Gastroesophageal sphincter (tissue), 4 donors: ENCODE results near the gene TTLL12. TPM values are rescaled to one million over a fixed set of nuclear protein-coding genes. Genes with fewer than 3 reads are reported as not detected.

Experiments used
- ATAC-seq: fragments of 150-250 bp; one replicate; pipeline ENCODE4 v1.9.1; 2016; ENCODE audit warnings: mild to moderate bottlenecking, moderate library complexity
- H3K27ac ChIP-seq, 4 donors: fragments of 200-600 bp; sonication (generic) in 3 of 4; 1 replicate in 3 of 4; 2 replicates in 1 of 4; pipeline ENCODE4 v1.5.1; 2016 to 2019
- H3K27me3 ChIP-seq: fragments of 200-600 bp; sonication (generic); one replicate; pipeline ENCODE4 v1.5.1; 2019
- H3K36me3 ChIP-seq, 2 donors: fragments of 200-600 bp; sonication (generic); one replicate each; pipeline ENCODE4 v1.5.1; 2019; ENCODE audit warnings: control low read depth in 1 of 2
- H3K4me1 ChIP-seq, 3 donors: fragments of 200-600 bp; sonication (generic); 1 replicate in 2 of 3; 2 replicates in 1 of 3; pipeline ENCODE4 v1.5.1; 2016 to 2019; ENCODE audit warnings: control low read depth in 2 of 3
- H3K4me3 ChIP-seq, 2 donors: fragments of 200-600 bp; sonication (generic); one replicate each; pipeline ENCODE4 v1.5.1; 2019; ENCODE audit warnings: mild to moderate bottlenecking in 1 of 2, moderate library complexity in 1 of 2
- H3K9me3 ChIP-seq, 3 donors: fragments of 200-600 bp; sonication (generic); one replicate each; pipeline ENCODE4 v1.5.1; 2017 to 2019; ENCODE audit warnings: control low read depth in 2 of 3
- CTCF ChIP-seq, 4 experiments: fragments of 200-600 bp in 2 of 4; fragments of 450-650 bp in 2 of 4; sonication (generic) in 1 of 4; IDR thresholded peaks; one replicate each; pipeline ENCODE4 v1.5.1; 2017 to 2019; ENCODE audit warnings: antibody characterized with exemption in 4 of 4, mild to moderate bottlenecking in 2 of 4, moderate library complexity in 2 of 4
- EP300 ChIP-seq: sonication (generic); formaldehyde crosslinking; IDR thresholded peaks from one replicate; pipeline ENCODE4 v1.6.1; 2017; ENCODE audit warnings: antibody characterized with exemption, mild to moderate bottlenecking
- POLR2A ChIP-seq, 2 donors: fragments of 450-650 bp; IDR thresholded peaks; one replicate each; pipeline ENCODE4 v1.6.1; 2017; ENCODE audit warnings: antibody characterized with exemption in 2 of 2, mild to moderate bottlenecking in 2 of 2, moderate library complexity in 1 of 2
- POLR2AphosphoS5 ChIP-seq: sonication (generic); formaldehyde crosslinking; IDR thresholded peaks from one replicate; pipeline ENCODE4 v1.6.1; 2017; ENCODE audit warnings: antibody characterized with exemption
- WGBS, 2 donors: methylation state at CpG; one replicate each; pipeline ENCODE4 v1.1.5; 2018; ENCODE audit warnings: low coverage in 1 of 2; 5-methylcytosine and 5-hydroxymethylcytosine counted together
- total RNA-seq, 4 donors: library from RNA; depleted of rRNA; stranded (reverse); fragments of >200 nt; gene quantifications; one replicate each; pipeline ENCODE4 v1.1.0, GENCODE V29; 2016

The TTLL12 gene
- total RNA-seq, 4 donors from 2014 or later, result 20.8 to 34.5 (median 23.4) TPM

GRCh38 chr22:43128116-43128515 is 58.8 kb downstream of the TTLL12 start:
- TF ChIP-seq POLR2A (IDR thresholded peaks at IDR 0.05) (no peak), CTCF (IDR thresholded peaks at IDR 0.05) (peak in 1 of 4 experiments; percentile 5)
- H3K36me3 ChIP-seq, result peaks cover 0 to 27% of the 10 kb centered on the region in 2 donors
- 47% methylated on average over 3 of the region's 13 CpGs; no CpG with 5 or more reads in 1 of the 2 donors for WGBS, 2 donors

GRCh38 chr22:43127166-43127908 is 59.6 kb downstream of the TTLL12 start:
- no peak for TF ChIP-seq POLR2A (IDR thresholded peaks at IDR 0.05)
- TF ChIP-seq POLR2AphosphoS5, result no peak
- Histone ChIP-seq H3K27ac (no peak overlapping the region), H3K27me3 (peaks cover 8% of the 10 kb centered on the region), H3K9me3 (no peaks in the 10 kb centered on the region), H3K4me3 (no peak overlapping the region), H3K4me1 (peaks cover 0 to 13% (median 0%) of the 10 kb centered on the region in 3 donors), H3K36me3 (peaks cover 0 to 19% of the 10 kb centered on the region in 2 donors)
- 94% methylated on average over 3 of the region's 17 CpGs; no CpG with 5 or more reads in 1 of the 2 donors for WGBS, 2 donors
- ATAC-seq, result no peak

More at GRCh38 chr22:43128116-43128515, 58.8 kb downstream of the TTLL12 start:
- ATAC-seq, result no peak
- H3K27ac ChIP-seq, result no peak overlapping the region
- H3K4me3 ChIP-seq, result no peak overlapping the region
- H3K9me3 ChIP-seq, result no peaks in the 10 kb centered on the region
- H3K4me1 ChIP-seq, result peaks cover 0 to 14% (median 0%) of the 10 kb centered on the region in 3 donors
- H3K27me3 ChIP-seq, result peaks cover 8% of the 10 kb centered on the region

GRCh38 chr22:43126501-43127165 is 60.3 kb downstream of the TTLL12 start:
- TF ChIP-seq CTCF (IDR thresholded peaks at IDR 0.05) (no peak), POLR2AphosphoS5 (no peak), EP300 (no peak), POLR2A (IDR thresholded peaks at IDR 0.05) (no peak)
- 67% methylated on average over 1 of the region's 5 CpGs; no CpG with 5 or more reads in 1 of the 2 donors for WGBS, 2 donors
- H3K27ac ChIP-seq, result no peak overlapping the region
- peaks cover 0 to 12% of the 10 kb centered on the region in 2 donors for H3K36me3 ChIP-seq
- ATAC-seq, result peak; percentile 13
- peaks cover 0 to 6% (median 0%) of the 10 kb centered on the region in 3 donors for H3K4me1 ChIP-seq
- H3K27me3 ChIP-seq, result peaks cover 8% of the 10 kb centered on the region
- H3K9me3 ChIP-seq, result no peaks in the 10 kb centered on the region
- H3K4me3 ChIP-seq, result no peak overlapping the region

- Histone ChIP-seq H3K36me3 (no peaks in the 10 kb centered on the region), H3K9me3 (no peaks in the 10 kb centered on the region), H3K4me3 (no peak overlapping the region), H3K4me1 (no peaks in the 10 kb centered on the region), H3K27ac (no peak overlapping the region), H3K27me3 (peaks cover 37% of the 10 kb centered on the region)
- TF ChIP-seq POLR2AphosphoS5, result no peak
- TF ChIP-seq POLR2A (IDR thresholded peaks at IDR 0.05), result no peak
- no peak for TF ChIP-seq CTCF (IDR thresholded peaks at IDR 0.05)
- no peak for TF ChIP-seq EP300
- 90 to 100% methylated on average over 1 to 2 of the region's 7 CpGs for WGBS, 2 donors
- no peak for ATAC-seq
These were observed 67.9 kb downstream of the TTLL12 start for GRCh38 chr22:43118953-43119458.

- no CpG with 5 or more reads among the region's 21 CpGs for WGBS, 2 donors
- Histone ChIP-seq H3K4me3 (no peak overlapping the region), H3K27ac (no peak overlapping the region), H3K27me3 (peaks cover 45% of the 10 kb centered on the region), H3K9me3 (no peaks in the 10 kb centered on the region), H3K4me1 (no peaks in the 10 kb centered on the region), H3K36me3 (no peaks in the 10 kb centered on the region)
- ATAC-seq, result no peak
- TF ChIP-seq POLR2AphosphoS5 (no peak), EP300 (no peak), POLR2A (IDR thresholded peaks at IDR 0.05) (no peak), CTCF (IDR thresholded peaks at IDR 0.05) (no peak)
These were observed 68.7 kb downstream of the TTLL12 start for GRCh38 chr22:43118024-43118849.
